NK-92 (cell line): ENCODE measurements around the gene OXER1.

Experiments
- DNase-seq: peaks from one replicate; lab custom pipeline; 2025; ENCODE audit not compliant: unreplicated experiment; lab: John Stamatoyannopoulos, UW

OXER1 gene

GRCh38 chr2:42770288-42771131 lies 6.6 kb upstream of the OXER1 start:
- no peak for DNase-seq

- DNase-seq, result no peak
These were observed 5.8 kb upstream of the OXER1 start for GRCh38 chr2:42769583-42770287.

GRCh38 chr2:42768706-42769256 lies 4.8 kb upstream of the OXER1 start:
- no peak for DNase-seq

GRCh38 chr2:42767899-42768705 lies 4.2 kb upstream of the OXER1 start:
- no peak for DNase-seq

GRCh38 chr2:42767080-42767898 lies 3.4 kb upstream of the OXER1 start:
- DNase-seq, result no peak

DNA sequence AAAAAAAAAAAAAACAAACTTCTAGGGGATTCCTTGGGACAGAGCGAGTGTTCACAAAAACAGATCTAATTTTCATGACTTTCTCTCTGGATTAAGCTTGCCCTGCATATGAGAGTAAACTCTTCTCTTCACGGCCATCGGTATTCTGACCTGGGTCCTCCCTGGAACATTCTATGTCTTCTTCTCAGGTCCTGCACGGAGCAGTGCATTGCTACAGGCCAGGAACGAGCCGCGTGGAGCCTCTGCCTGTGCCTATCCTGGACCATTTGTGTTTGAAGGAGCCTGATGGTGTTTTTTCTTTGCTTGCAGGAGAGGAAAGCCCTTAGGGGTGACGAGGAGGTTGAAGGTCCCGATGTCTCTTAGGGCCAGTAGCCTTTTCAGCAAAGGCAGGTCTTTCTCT lies 1.8 kb upstream of the OXER1 start:
- DNase-seq, result no peak

GRCh38 chr2:42764901-42765300 lies 966 bp upstream of the OXER1 start:
- no peak for DNase-seq

DNA sequence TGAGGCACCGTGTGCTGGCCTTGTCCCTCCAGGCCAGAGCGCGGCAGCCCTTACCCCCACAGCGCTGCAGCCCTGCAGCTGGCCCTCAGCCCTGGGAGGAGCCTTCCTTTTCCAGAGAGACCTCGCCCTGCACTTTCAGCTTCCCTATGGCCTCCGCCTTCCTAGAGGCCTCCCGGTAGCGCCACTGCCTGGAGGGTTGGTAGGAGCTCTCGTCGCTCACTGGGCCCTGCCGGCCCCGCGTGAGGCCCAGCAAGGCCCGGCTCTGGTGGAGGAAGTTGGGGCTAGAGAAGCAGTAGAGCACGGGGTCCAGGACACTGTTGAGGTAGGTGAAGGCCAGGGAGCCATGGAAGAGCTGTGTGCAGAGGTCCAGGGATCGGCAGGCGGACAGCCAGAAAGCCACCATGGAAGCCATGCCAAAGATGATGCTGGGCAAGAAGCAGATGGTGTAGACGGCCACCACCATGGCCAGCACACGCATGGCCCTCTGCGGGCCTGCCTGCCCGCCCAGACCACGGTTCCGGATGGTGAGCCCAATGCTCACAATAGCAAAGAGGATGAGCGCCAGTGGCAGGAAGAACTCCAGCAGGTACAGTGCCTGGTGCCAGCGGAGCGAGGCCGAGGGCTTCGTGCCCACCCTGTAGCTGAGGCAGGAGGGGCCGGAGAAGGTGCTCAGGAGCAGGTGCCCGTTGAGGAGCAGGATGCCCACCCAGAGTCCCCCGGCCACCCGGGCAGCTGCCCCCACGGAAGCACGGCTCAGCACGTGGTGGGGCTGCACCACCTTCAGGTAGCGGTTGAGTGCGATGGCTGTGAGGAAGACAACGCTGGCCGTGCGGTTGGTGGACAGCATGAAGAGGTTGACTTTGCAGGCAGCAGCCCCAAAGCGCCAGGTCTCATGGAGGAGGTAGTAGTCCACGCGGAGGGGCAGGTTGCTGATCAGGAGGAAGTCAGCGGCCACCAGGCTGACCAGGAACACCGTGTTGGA lies 821 bp downstream of the OXER1 start:
- DNase-seq, result no peak

GRCh38 chr2:42762155-42762554 lies 1.8 kb downstream of the OXER1 start:
- no peak for DNase-seq

GRCh38 chr2:42761554-42761953 lies 2.4 kb downstream of the OXER1 start:
- no peak for DNase-seq

DNA sequence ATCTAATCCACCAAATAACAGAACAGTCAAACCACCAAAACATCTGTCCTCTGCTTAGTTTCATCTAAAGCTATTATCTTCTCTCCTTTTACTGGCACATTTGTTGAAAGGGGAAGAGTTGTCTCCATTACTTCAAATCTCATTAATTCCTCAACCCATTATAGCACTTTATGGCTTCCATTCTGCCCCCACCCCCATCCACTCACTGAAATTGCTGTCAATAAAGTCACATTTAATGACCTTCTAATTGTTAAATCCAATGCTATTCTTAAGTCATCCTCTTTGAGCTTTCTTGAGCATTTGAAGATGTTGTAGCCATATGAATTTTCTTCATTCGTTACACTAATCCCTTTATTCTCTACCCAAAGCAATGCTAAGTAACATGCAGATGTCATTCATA lies 5.2 kb downstream of the OXER1 start:
- DNase-seq, result no peak

DNA sequence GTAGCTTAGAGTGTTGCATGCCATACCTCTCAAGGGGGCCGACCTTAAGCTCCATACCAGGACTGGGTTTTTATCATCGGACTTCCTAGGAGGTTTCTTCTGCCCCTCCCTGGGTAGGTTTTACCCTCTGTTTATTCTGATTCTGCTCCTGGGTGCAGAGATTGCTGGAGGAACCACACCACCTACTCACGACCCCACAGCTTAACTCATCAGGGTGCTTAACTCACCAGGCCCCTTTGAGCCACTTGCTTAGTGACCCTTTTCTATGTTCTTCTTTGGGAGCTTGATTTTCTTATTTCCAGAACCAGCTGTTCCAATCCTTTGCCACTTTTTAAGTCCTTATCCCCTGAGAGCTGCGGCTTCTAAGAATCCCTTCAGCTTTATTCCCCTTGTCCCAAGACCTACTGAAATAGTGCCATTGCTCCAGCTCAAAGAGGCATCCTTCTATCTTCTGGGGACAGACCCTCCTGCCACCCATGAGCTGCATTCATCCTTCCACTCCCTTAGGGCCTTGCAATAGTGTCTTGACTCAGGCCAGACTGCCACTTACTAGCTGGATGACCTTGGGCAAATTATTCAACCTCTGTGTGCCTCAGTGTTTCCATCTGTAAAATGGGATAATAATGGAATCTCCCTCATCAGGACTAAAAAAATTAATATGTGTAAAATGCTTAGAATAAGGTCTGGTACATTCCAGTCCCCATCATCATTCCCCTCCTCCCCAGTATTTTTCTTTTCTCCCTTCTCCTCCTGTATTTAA lies 5.8 kb downstream of the OXER1 start:
- DNase-seq, result no peak

- no peak for DNase-seq
These were observed 6.9 kb downstream of the OXER1 start for GRCh38 chr2:42756966-42757513.

- no peak for DNase-seq
These were observed 7.7 kb downstream of the OXER1 start for GRCh38 chr2:42756150-42756775.

DNA sequence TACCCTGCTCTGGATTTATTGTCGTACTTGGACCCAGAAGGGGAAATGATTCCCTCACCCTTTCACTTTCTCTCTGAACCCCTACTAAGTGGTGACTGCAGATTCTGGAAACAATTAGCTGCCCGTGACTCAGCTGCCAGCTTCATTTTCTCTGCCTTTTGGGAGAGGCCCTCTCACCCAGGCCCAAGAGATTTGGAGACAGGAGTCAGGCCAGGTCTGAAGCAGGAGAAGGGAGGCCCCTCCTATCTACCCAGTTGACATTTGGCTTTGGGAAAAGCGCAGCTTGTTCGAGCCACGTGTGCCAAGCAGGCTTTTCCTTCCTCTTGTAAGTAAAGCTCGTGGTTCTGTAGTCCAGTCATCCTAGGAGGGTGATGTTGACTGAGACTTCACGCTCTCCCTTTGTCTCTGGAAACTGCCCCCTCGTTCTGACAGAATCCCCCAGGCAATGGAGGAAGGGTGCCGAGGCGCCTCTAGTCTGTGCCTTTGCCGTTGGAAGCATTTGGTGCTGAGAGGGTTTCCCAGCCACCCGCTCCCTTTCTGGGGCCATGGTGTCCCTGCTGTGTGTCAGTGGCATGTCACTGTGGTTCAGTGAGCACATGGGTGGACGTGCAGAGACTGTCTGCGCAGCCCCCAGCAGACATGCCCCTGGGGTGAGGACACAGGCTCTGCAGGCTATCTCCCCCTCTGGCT lies 8.6 kb downstream of the OXER1 start:
- no peak for DNase-seq

GRCh38 chr2:42754776-42755140 lies 9.2 kb downstream of the OXER1 start:
- no peak for DNase-seq

- DNase-seq, result no peak
These were observed 9.7 kb downstream of the OXER1 start for GRCh38 chr2:42754021-42754775.
